ENCODE data around the gene HSPB1. TPM values are rescaled to one million over a fixed set of nuclear protein-coding genes. Genes with fewer than 3 reads are reported as not detected.

The HSPB1 gene
- total and polyA plus RNA-seq, 2 of the 13 experiments (the other 11 are each of a cell fraction or from before 2014, with no cell fraction given) = 21.0 to 38.6 TPM

DNA sequence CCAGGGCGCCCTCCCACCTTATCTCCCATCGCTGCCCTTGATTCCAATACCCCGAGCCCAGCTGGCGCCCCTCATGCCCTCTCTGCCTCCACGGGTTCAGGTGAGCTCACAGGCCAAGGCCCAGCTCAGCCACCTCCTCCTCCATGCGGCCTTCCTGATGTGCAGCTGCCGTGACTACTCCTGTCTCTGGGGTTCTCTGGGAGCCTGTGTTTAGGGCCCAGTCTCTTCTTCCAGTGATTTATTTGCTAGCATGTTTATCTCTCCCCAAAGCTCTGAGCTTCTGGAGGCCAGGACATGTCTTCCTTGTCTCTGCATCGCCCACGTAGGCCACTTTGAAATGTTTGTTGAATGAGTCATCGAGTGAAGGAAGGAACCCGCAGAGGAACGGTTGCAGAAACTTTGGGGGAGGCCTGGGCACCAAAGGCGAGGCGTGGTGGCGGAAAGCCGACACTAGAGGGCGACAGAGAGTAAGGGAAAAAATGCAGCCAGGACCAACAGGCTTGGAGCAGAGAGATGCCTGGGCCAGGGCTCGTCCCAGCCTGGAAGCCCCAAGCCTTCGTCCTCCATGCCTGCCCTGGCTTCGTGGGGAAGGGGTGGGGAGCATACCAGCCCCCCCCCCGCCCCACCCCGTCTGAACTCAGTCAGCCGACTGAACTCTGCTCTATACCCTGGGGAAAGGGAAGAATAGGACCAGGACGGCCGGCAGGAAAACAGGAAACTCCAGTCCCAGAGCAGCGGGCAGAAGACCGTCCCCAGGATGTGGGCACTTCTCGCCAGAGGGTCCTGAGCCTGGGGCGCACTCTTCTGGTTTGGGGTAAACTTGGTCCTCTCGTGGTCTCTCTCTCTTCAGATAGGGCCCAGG, 10.9 kb upstream of the HSPB1 start (continued):
- TF ChIP-seq ZNF652 (CRISPR knock-in tag; IDR thresholded peaks at IDR 0.05; ENCODE audit: borderline replicate concordance, low read depth) (no peak), YY1 (IDR thresholded peaks at IDR 0.05; ENCODE audit: insufficient read depth, insufficient replicate concordance, low read depth, low read length) (peak; percentile 53), NFE2 (CRISPR knock-in tag; IDR thresholded peaks at IDR 0.05) (no peak), MEIS1 (CRISPR knock-in tag; IDR thresholded peaks at IDR 0.05; ENCODE audit: borderline replicate concordance) (no peak), NFIC (IDR thresholded peaks at IDR 0.05; ENCODE audit: low read length) (no peak), ONECUT2 (CRISPR knock-in tag; IDR thresholded peaks at IDR 0.05) (no peak), KDM6A (CRISPR knock-in tag; IDR thresholded peaks at IDR 0.05; ENCODE audit: low read depth) (peak; percentile 37; the same call in 1 of the 2 replicates), GFI1 (CRISPR knock-in tag; IDR thresholded peaks at IDR 0.05; ENCODE audit: borderline replicate concordance) (peak; percentile 55; the same call in 1 of the 2 replicates), ZNF598 (CRISPR knock-in tag; IDR thresholded peaks at IDR 0.05; ENCODE audit: borderline replicate concordance) (0 out of 2 replicates have a peak, but pooled peaks have one; percentile 31), ZNF430 (CRISPR knock-in tag; IDR thresholded peaks at IDR 0.05) (no peak), ZNF570 (CRISPR knock-in tag; IDR thresholded peaks at IDR 0.05; ENCODE audit: borderline replicate concordance) (no peak), ZNF781 (CRISPR knock-in tag; IDR thresholded peaks at IDR 0.05; ENCODE audit: borderline replicate concordance, not compliant biosample characterization) (no peak), SKI (IDR thresholded peaks at IDR 0.05; ENCODE audit: partially characterized antibody) (no peak), KLF15 (CRISPR knock-in tag; IDR thresholded peaks at IDR 0.05; ENCODE audit: borderline replicate concordance) (no peak)
- TF ChIP-seq, protein P1, sequence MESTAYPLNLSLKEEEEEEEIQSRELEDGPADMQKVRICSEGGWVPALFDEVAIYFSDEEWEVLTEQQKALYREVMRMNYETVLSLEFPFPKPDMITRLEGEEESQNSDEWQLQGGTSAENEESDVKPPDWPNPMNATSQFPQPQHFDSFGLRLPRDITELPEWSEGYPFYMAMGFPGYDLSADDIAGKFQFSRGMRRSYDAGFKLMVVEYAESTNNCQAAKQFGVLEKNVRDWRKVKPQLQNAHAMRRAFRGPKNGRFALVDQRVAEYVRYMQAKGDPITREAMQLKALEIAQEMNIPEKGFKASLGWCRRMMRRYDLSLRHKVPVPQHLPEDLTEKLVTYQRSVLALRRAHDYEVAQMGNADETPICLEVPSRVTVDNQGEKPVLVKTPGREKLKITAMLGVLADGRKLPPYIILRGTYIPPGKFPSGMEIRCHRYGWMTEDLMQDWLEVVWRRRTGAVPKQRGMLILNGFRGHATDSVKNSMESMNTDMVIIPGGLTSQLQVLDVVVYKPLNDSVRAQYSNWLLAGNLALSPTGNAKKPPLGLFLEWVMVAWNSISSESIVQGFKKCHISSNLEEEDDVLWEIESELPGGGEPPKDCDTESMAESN (CRISPR knock-in tag; conservative IDR thresholded peaks at IDR 0.05) = peak; percentile 40; the same call in 1 of the 2 replicates
- TF ChIP-seq, protein P2, sequence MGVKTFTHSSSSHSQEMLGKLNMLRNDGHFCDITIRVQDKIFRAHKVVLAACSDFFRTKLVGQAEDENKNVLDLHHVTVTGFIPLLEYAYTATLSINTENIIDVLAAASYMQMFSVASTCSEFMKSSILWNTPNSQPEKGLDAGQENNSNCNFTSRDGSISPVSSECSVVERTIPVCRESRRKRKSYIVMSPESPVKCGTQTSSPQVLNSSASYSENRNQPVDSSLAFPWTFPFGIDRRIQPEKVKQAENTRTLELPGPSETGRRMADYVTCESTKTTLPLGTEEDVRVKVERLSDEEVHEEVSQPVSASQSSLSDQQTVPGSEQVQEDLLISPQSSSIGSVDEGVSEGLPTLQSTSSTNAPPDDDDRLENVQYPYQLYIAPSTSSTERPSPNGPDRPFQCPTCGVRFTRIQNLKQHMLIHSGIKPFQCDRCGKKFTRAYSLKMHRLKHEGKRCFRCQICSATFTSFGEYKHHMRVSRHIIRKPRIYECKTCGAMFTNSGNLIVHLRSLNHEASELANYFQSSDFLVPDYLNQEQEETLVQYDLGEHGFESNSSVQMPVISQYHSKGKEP (CRISPR knock-in tag; IDR thresholded peaks at IDR 0.05) = no peak
- TF ChIP-seq, protein P3, sequence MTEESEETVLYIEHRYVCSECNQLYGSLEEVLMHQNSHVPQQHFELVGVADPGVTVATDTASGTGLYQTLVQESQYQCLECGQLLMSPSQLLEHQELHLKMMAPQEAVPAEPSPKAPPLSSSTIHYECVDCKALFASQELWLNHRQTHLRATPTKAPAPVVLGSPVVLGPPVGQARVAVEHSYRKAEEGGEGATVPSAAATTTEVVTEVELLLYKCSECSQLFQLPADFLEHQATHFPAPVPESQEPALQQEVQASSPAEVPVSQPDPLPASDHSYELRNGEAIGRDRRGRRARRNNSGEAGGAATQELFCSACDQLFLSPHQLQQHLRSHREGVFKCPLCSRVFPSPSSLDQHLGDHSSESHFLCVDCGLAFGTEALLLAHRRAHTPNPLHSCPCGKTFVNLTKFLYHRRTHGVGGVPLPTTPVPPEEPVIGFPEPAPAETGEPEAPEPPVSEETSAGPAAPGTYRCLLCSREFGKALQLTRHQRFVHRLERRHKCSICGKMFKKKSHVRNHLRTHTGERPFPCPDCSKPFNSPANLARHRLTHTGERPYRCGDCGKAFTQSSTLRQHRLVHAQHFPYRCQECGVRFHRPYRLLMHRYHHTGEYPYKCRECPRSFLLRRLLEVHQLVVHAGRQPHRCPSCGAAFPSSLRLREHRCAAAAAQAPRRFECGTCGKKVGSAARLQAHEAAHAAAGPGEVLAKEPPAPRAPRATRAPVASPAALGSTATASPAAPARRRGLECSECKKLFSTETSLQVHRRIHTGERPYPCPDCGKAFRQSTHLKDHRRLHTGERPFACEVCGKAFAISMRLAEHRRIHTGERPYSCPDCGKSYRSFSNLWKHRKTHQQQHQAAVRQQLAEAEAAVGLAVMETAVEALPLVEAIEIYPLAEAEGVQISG (CRISPR knock-in tag; IDR thresholded peaks at IDR 0.05) = peak; percentile 62

All from HepG2 (cell line).